ENCODE results near the gene CHST6.

- no peak for TF ChIP-seq SIN3A (IDR thresholded peaks at IDR 0.05; ENCODE audit: borderline replicate concordance, insufficient read depth, low read length)
- TF ChIP-seq REST (IDR thresholded peaks at IDR 0.05; ENCODE audit: insufficient read depth in 1 of 2, low read depth in 2 of 2, low read length in 2 of 2) = no peak
- no peak for TF ChIP-seq POLR2AphosphoS5 (IDR thresholded peaks at IDR 0.05; ENCODE audit: low read depth, low read length)
- TF ChIP-seq TAF1 (IDR thresholded peaks at IDR 0.05; ENCODE audit: borderline replicate concordance, insufficient read depth, low read length) = no peak
Measured at GRCh38 chr16:75461575-75461974, 33.7 kb downstream of the CHST6 start.

All from PFSK-1 (cell line).